Thoracic aorta (tissue), 2 donors: ENCODE measurements around the gene PTGR1. TPM values are rescaled to one million over a fixed set of nuclear protein-coding genes. Genes with fewer than 3 reads are reported as not detected.
"Not testable (repeated sequence)": the region's sequence is repeated elsewhere in the genome, so short reads cannot be mapped to it uniquely, and the experiment has no call there.

Source experiments
- ATAC-seq: fragments of 150-250 bp; one replicate; pipeline ENCODE4 v1.8.0; 2017; ENCODE audit warnings: low read depth; ENCODE audit not compliant: insufficient number of reproducible peaks, low FRiP score
- DNase-seq: peaks from one replicate; pipeline ENCODE4 v3.0.0-alpha.2; 2020; ENCODE audit warnings: low spot score
- H3K27ac ChIP-seq, 2 donors: fragments of 200-600 bp; sonication (generic); 1 replicate in 1 of 2; 2 replicates in 1 of 2; pipeline ENCODE4 v1.5.1; 2016; ENCODE audit warnings: mild to moderate bottlenecking in 2 of 2, moderate library complexity in 2 of 2
- H3K27me3 ChIP-seq: fragments of 200-600 bp; sonication (generic); replicated peaks from 2 replicates; pipeline ENCODE4 v1.6.0; 2016; ENCODE audit warnings: mild to moderate bottlenecking; ENCODE audit not compliant: insufficient read depth
- H3K36me3 ChIP-seq: fragments of 200-600 bp; sonication (generic); one replicate; pipeline ENCODE4 v1.5.1; 2016
- H3K4me1 ChIP-seq, 2 donors: fragments of 200-600 bp; sonication (generic); 1 replicate in 1 of 2; 2 replicates in 1 of 2; pipeline versions ENCODE4 v1.5.1 to v1.6.0; 2016; ENCODE audit warnings: low read depth in 2 of 2, mild to moderate bottlenecking in 1 of 2; ENCODE audit not compliant: control insufficient read depth in 1 of 2
- H3K4me3 ChIP-seq: fragments of 200-600 bp; sonication (generic); 2 replicates; pipeline ENCODE4 v1.5.1; 2016; ENCODE audit warnings: mild to moderate bottlenecking
- H3K9me3 ChIP-seq: fragments of 200-600 bp; sonication (generic); 2 replicates; pipeline ENCODE4 v1.5.1; 2016
- total RNA-seq, 2 donors: library from RNA; depleted of rRNA; stranded (reverse); fragments of >200 nt; gene quantifications; one replicate each; pipeline versions ENCODE4 v1.1.0 to v1.2.3, GENCODE V29; 2016
- TF ChIP-seq, protein P1 (sequence below): fragments of 200-600 bp; sonication (generic); IDR thresholded peaks from one replicate; pipeline ENCODE4 v1.5.1; 2019; ENCODE audit warnings: antibody characterized with exemption

Gene PTGR1
- total RNA-seq, 2 donors from 2014 or later, result 20.2 to 34.4 TPM

DNA sequence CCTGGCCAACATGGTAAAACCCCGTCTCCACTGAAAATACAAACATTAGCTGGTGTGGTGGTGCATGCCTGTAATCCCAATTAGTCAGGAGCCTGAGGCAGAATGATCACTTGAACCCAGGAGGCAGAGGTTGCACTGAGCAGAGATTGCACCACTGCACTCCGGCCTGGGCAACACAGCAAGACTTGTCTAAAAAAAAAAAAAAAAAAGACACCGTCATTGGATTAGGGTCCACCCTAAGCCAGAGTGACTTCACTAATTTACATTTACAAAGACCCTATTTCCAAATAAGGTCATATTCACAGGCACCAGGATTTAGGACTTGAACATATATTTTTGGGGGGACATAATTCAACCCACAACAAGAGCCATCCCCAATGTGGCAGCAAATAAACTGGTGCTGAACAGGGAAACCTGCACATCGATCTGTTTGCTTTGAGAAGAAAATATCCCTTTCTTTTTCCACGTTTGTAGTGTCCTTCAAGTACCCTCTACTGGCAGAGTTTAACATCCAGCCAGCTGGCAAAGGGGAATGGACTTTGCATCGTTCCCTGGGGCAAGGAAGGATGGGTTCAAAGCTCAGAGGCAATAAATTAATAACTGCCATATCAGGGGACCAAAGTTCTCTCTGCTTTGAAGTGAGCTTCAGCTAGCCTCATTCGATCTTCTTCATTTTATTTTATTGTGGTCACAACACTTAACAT lies 28.0 kb upstream of the PTGR1 start:
- Histone ChIP-seq H3K9me3 (no peaks in the 10 kb centered on the region), H3K27ac (no peak overlapping the region), H3K4me3 (no peak overlapping the region), H3K4me1 (peaks cover 7 to 13% of the 10 kb centered on the region in 2 donors), H3K27me3 (no peaks in the 10 kb centered on the region), H3K36me3 (no peaks in the 10 kb centered on the region)
- TF ChIP-seq, protein P1, sequence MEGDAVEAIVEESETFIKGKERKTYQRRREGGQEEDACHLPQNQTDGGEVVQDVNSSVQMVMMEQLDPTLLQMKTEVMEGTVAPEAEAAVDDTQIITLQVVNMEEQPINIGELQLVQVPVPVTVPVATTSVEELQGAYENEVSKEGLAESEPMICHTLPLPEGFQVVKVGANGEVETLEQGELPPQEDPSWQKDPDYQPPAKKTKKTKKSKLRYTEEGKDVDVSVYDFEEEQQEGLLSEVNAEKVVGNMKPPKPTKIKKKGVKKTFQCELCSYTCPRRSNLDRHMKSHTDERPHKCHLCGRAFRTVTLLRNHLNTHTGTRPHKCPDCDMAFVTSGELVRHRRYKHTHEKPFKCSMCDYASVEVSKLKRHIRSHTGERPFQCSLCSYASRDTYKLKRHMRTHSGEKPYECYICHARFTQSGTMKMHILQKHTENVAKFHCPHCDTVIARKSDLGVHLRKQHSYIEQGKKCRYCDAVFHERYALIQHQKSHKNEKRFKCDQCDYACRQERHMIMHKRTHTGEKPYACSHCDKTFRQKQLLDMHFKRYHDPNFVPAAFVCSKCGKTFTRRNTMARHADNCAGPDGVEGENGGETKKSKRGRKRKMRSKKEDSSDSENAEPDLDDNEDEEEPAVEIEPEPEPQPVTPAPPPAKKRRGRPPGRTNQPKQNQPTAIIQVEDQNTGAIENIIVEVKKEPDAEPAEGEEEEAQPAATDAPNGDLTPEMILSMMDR, result no peak
- no peak for ATAC-seq
- DNase-seq, result no peak

DNA sequence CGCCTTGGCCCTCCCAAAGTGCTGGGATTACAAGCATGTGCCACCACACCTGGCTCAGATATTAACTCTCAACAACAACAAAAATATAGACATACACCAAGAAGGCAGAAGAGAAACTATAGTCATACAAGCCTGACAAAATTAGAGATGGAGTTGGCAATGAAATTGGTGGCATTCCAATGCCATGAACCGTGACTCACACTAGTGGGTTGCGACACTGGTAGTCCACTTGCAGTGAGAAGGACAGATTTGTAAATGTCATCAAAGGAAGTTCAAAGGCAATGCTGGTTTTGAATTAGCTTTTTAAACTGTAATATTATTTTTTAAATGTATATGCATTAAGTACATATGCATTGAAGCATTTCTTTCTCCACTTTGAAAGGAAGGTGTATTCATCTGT lies 23.2 kb upstream of the PTGR1 start:
- no peak overlapping the region for H3K4me3 ChIP-seq
- no peak overlapping the region for H3K27ac ChIP-seq
- no peaks in the 10 kb centered on the region for H3K9me3 ChIP-seq
- DNase-seq (no peak), ATAC-seq (no peak)
- no peaks in the 10 kb centered on the region for H3K4me1 ChIP-seq
- TF ChIP-seq, protein P1, result no peak
- H3K36me3 ChIP-seq, result no peaks in the 10 kb centered on the region
- no peaks in the 10 kb centered on the region for H3K27me3 ChIP-seq

DNA sequence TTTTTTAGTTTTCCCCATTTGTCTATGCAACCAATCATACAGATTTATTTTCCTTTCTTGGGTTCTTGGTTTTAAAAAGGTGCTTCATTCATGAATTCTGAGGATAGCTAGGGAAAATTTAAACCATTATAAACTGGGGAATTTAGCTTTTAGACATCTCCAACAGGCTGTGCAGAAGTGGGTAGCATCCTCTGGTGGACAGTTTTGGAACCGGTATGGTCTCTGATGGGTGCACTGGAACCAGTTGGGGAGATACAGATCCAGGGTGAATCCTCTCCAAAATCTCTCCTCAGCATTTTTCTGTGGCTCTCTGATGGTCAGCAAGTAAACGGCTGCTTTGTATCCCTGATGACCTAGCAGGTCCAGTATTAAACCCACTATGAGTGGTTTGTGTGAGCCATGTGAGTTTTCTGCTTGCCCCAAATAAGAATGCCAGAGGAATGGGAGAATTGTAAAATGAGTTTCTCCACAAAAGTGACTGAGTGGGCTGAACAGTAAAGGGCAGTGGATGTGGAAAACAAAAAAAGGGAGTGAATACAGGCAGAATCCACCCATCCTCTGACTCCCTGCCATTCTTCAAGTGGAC lies 22.5 kb upstream of the PTGR1 start:
- no peaks in the 10 kb centered on the region for H3K27me3 ChIP-seq
- no peaks in the 10 kb centered on the region for H3K36me3 ChIP-seq
- H3K4me1 ChIP-seq, result no peaks in the 10 kb centered on the region
- no peak for ATAC-seq
- no peak overlapping the region for H3K4me3 ChIP-seq
- H3K27ac ChIP-seq, result no peak overlapping the region
- TF ChIP-seq, protein P1, result peak; percentile 49
- H3K9me3 ChIP-seq, result no peaks in the 10 kb centered on the region
- DNase-seq, result no peak

DNA sequence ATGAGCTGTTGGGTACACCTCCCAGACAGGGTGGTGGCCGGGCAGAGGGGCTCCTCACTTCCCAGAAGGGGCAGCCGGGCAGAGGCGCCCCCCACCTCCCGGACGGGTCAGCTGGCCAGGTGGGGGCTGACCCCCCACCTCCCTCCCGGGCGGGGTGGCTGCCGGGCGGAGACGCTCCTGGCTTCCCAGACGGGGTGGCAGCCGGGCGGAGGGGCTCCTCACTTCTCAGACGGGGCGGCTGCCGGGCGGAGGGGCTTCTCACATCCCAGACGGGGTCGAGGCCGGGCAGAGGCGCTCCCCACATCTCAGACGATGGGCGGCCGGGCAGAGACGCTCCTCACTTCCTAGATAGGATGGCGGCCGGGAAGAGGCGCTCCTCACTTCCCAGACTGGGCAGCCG lies 17.9 kb upstream of the PTGR1 start:
- H3K27ac ChIP-seq, H3K27me3 ChIP-seq, H3K9me3 ChIP-seq, DNase-seq, H3K4me3 ChIP-seq, H3K4me1 ChIP-seq, H3K36me3 ChIP-seq, ATAC-seq: not testable (repeated sequence)

DNA sequence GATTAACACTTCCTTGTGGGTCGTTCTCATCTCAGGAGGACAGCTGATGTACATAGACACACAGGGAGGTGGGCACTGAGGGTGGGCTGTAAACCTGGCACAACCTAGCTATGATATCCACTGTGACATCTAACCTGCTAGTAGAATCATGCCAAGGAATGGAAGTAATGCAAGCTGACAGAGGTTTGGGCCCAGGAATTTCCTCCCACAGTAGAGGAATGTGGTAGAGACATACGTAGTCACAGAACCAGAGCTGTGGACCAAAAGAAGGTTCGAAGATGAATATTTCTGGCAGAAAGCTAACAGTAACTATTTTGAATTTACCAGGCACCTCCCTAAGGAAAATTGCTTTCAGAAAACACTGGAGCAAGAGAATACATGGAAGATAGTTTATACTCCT lies 16.5 kb upstream of the PTGR1 start:
- no peak overlapping the region for H3K4me3 ChIP-seq
- TF ChIP-seq, protein P1, result no peak
- ATAC-seq (no peak), DNase-seq (no peak)
- H3K4me1 ChIP-seq, result no peaks in the 10 kb centered on the region
- no peaks in the 10 kb centered on the region for H3K36me3 ChIP-seq
- H3K27ac ChIP-seq, result no peak overlapping the region
- H3K27me3 ChIP-seq, result no peaks in the 10 kb centered on the region
- no peaks in the 10 kb centered on the region for H3K9me3 ChIP-seq
